ENCODE data around the gene DLG5.

DLG5 gene

GRCh38 chr10:77801474-77802161 is 124.9 kb downstream of the DLG5 start:
- TF ChIP-seq CTCF (IDR thresholded peaks at IDR 0.05; ENCODE audit: low read depth, low read length, missing control alignments) = no peak
- peak; percentile 38 for DNase-seq (ENCODE audit: low read depth)

GRCh38 chr10:77800738-77801266 is 125.8 kb downstream of the DLG5 start:
- no peak overlapping the region for H3K4me3 ChIP-seq (ENCODE audit: low read depth, low read length)
- no peak for TF ChIP-seq CTCF (IDR thresholded peaks at IDR 0.05; ENCODE audit: low read depth, low read length, missing control alignments)
- no peak for DNase-seq (ENCODE audit: low read depth)

More at GRCh38 chr10:77801474-77802161, 124.9 kb downstream of the DLG5 start:
- no peak overlapping the region for H3K4me3 ChIP-seq (ENCODE audit: low read depth, low read length)

GRCh38 chr10:77800320-77800719 is 126.2 kb downstream of the DLG5 start:
- TF ChIP-seq CTCF (IDR thresholded peaks at IDR 0.05; ENCODE audit: low read depth, low read length, missing control alignments) = no peak
- H3K4me3 ChIP-seq (ENCODE audit: low read depth, low read length) = no peak overlapping the region
- no peak for DNase-seq (ENCODE audit: low read depth)

- no peak overlapping the region for H3K4me3 ChIP-seq (ENCODE audit: low read depth, low read length)
- TF ChIP-seq CTCF (IDR thresholded peaks at IDR 0.05; ENCODE audit: low read depth, low read length, missing control alignments) = no peak
- no peak for DNase-seq (ENCODE audit: low read depth)
Observed at GRCh38 chr10:77799352-77799751, 127.2 kb downstream of the DLG5 start.

- no peak overlapping the region for H3K4me3 ChIP-seq (ENCODE audit: low read depth, low read length)
- DNase-seq (ENCODE audit: low read depth) = no peak
- no peak for TF ChIP-seq CTCF (IDR thresholded peaks at IDR 0.05; ENCODE audit: low read depth, low read length, missing control alignments)
Observed at GRCh38 chr10:77798940-77799339, 127.6 kb downstream of the DLG5 start.

- DNase-seq (ENCODE audit: low read depth) = no peak
- no peak overlapping the region for H3K4me3 ChIP-seq (ENCODE audit: low read depth, low read length)
- TF ChIP-seq CTCF (IDR thresholded peaks at IDR 0.05; ENCODE audit: low read depth, low read length, missing control alignments) = no peak
Observed at GRCh38 chr10:77796311-77796915, 130.1 kb downstream of the DLG5 start.
